ENCODE measurements around the gene RAB3GAP2. TPM values are rescaled to one million over a fixed set of nuclear protein-coding genes. Genes with fewer than 3 reads are reported as not detected.
"Not testable (repeated sequence)": the region's sequence is repeated elsewhere in the genome, so short reads cannot be mapped to it uniquely, and the experiment has no call there.

Gene RAB3GAP2
- total RNA-seq, 6 experiments from 2014 or later, result 13.3 to 20.4 (median 18.4) TPM

DNA sequence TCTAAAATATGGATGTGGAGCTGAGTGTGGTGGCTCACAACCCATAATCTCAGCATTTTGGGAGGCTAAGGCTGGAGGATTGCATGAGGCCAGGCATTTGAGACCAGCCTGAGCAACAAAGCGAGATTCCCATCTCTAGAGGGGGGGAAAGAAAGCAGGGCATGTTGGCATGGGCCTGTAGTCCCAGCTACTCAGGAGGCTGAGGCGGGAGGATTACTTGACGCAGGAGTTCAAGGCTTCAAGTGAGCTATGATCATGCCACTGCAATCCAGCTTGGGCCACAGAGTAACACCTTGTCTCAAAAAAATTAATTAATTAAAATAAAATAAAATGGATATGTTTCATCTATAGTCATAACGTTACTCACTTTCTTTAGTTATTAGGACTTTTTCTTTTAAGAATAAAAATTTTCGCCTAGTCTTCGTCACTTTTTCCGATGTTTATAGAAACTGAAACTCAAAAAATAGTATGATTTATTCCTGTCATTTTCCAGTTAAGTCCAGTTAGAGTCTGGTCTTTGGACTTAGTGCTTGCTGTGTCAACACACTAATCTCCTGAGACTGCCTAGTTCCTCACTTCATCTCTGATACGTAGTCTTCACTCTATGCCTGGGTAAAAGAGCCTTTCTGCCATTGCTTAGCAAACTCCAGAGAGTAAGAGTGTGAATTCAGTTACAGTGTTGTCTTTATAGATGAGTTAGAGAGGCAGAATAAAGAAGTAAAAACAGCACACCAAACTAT, 150.3 kb downstream of the RAB3GAP2 start:
- peaks cover 0 to 8% (median under 1%) of the 10 kb centered on the region in 4 donors for H3K36me3 ChIP-seq
- H3K4me1 ChIP-seq, result peaks cover 0 to 8% (median 0%) of the 10 kb centered on the region in 4 donors
- no peaks in the 10 kb centered on the region for H3K27me3 ChIP-seq
- peak overlapping the region; percentile 29 to 70 (median 52) for H3K27ac ChIP-seq
- no peak for DNase-seq
- intact Hi-C loops (cut with DNase I), result no loop called here
- TF ChIP-seq CTCF (IDR thresholded peaks at IDR 0.05) (no peak), POLR2A (IDR thresholded peaks at IDR 0.05) (no peak)
- ATAC-seq, result peak; percentile 74 to 91 (median 82)
- no peaks in the 10 kb centered on the region for H3K9me3 ChIP-seq
- no peak overlapping the region for H3K4me3 ChIP-seq
- 63% methylated on average over 8 of the region's 8 CpGs for WGBS (ENCODE audit: insufficient coverage, low coverage, low lambda C conversion rate, missing lambda C conversion rate)

GRCh38 chr1:220119043-220119512, 153.2 kb downstream of the RAB3GAP2 start:
- Histone ChIP-seq H3K36me3 (peaks cover 0 to 25% (median 2%) of the 10 kb centered on the region in 4 donors), H3K4me3 (no peak overlapping the region), H3K27me3 (no peaks in the 10 kb centered on the region), H3K4me1 (peaks cover 0 to 8% (median 0%) of the 10 kb centered on the region in 4 donors), H3K27ac (no peak overlapping the region), H3K9me3 (no peaks in the 10 kb centered on the region)
- no peak for ATAC-seq
- 75% methylated on average over 6 of the region's 6 CpGs for WGBS (ENCODE audit: insufficient coverage, low coverage, low lambda C conversion rate, missing lambda C conversion rate)
- no peak for TF ChIP-seq CTCF (IDR thresholded peaks at IDR 0.05)
- no peak for DNase-seq
- intact Hi-C loops (cut with DNase I), result no loop called here

DNA sequence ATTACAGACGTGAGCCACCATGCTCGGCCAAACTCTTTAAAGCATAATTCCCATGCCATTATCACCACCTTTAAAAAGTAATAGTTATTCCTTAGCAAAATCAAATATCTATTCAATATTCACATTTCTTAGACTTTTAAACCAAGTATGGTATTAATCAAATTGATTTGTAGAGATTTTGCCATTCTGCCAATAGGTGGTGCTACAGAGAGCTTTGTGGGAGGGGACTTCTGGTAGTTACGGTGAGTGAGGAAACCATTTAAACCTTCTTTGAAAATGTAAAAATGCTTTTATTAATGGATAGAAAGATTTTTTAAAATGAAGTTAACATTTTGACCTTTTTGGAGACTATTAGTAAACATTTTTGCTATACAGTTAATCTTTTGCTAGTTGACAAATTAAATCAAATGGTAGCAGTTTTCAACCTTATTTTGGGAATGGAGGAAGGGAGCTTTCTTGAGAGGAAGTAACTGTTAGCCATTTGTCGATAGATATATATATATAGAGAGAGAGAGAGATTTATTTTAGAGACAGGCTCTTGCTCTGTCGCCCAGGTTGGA, 159.0 kb downstream of the RAB3GAP2 start:
- no peak overlapping the region for H3K4me3 ChIP-seq

DNA sequence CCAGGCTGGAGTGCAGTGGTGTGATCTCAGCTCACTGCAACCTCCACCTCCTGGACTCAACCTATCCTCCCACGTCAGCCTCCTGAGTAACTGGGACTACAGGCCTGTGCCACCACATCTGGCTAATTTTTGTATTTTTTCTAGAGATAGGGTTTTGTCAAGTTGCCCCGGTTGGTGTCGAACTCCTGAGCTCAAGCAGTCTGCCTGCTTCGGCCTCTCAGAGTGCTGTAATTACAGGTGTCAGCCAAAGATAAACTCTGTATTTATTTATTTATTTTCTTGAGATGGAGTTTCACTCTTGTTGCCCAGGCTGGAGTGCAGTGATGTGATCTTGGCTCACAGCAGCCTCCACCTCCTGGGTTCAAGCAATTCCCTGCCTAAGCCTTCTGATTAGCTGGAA, 159.7 kb downstream of the RAB3GAP2 start:
- DNase-seq; H3K27me3 ChIP-seq; H3K4me1 ChIP-seq; H3K9me3 ChIP-seq; H3K27ac ChIP-seq; ATAC-seq; intact Hi-C loops (cut with DNase I); H3K4me3 ChIP-seq: not testable (repeated sequence)
- WGBS (ENCODE audit: insufficient coverage, low coverage, low lambda C conversion rate, missing lambda C conversion rate), result 100% methylated on average over 4 of the region's 4 CpGs
- peaks cover 0 to 66% (median 10%) of the 10 kb centered on the region in 4 donors for H3K36me3 ChIP-seq

More for the DNA sequence above, 159.0 kb downstream of the RAB3GAP2 start:
- Histone ChIP-seq H3K36me3 (peaks cover 0 to 63% (median 10%) of the 10 kb centered on the region in 4 donors), H3K27ac (no peak overlapping the region), H3K9me3 (no peaks in the 10 kb centered on the region), H3K27me3 (no peaks in the 10 kb centered on the region), H3K4me1 (no peaks in the 10 kb centered on the region)
- no peak for DNase-seq
- 76% methylated on average over 5 of the region's 5 CpGs for WGBS (ENCODE audit: insufficient coverage, low coverage, low lambda C conversion rate, missing lambda C conversion rate)
- peak in 2 of 4 donors; percentile 41 to 59 for ATAC-seq
- TF ChIP-seq POLR2A (IDR thresholded peaks at IDR 0.05) (no peak), CTCF (IDR thresholded peaks at IDR 0.05) (peak in 3 of 4 donors; percentile 40 to 57 (median 57))
- intact Hi-C loops (cut with DNase I), result no loop called here

DNA sequence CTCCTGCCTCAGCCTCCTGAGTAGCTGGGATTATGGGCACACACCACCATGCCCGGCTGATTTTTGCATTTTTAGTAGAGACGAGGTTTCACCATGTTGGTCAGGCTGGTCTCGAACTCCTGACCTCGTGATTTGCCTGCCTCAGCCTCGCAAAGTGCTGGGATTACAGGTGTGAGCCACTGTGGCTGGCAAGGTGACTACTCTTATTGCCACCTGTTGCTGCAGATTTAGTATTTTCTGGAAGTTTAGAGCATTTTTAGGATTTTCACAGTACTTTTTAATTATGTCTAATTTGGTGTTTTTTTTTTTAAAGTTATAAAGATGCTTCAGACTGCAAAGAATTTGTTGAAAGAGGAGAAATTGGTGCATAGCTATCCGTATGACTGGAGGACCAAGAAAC, 161.8 kb downstream of the RAB3GAP2 start:
- H3K27me3 ChIP-seq; H3K9me3 ChIP-seq; intact Hi-C loops (cut with DNase I); ATAC-seq; H3K4me3 ChIP-seq; DNase-seq; H3K27ac ChIP-seq; H3K4me1 ChIP-seq: not testable (repeated sequence)
- H3K36me3 ChIP-seq, result peaks cover 0 to 73% (median 19%) of the 10 kb centered on the region in 4 donors
- WGBS (ENCODE audit: insufficient coverage, low coverage, low lambda C conversion rate, missing lambda C conversion rate), result 100% methylated on average over 1 of the region's 6 CpGs

Measured in right lobe of liver (tissue), 6 donors.